Gastroesophageal sphincter (tissue), 3 donors: ENCODE results near the gene PPP1R7.

ENCODE experiments used
- CTCF ChIP-seq, 4 experiments: fragments of 200-600 bp in 2 of 4; fragments of 450-650 bp in 2 of 4; sonication (generic) in 1 of 4; IDR thresholded peaks; one replicate each; pipeline ENCODE4 v1.5.1; 2017 to 2019; ENCODE audit warnings: antibody characterized with exemption in 4 of 4, mild to moderate bottlenecking in 2 of 4, moderate library complexity in 2 of 4
- POLR2AphosphoS5 ChIP-seq: sonication (generic); formaldehyde crosslinking; IDR thresholded peaks from one replicate; pipeline ENCODE4 v1.6.1; 2017; ENCODE audit warnings: antibody characterized with exemption

GRCh38 chr2:241194811-241195210, 44.5 kb downstream of the PPP1R7 start:
- TF ChIP-seq CTCF (IDR thresholded peaks at IDR 0.05) (no peak), POLR2AphosphoS5 (no peak)
